Fibroblast of the aortic adventitia (primary cell): ENCODE data around the gene CEP89. TPM values are rescaled to one million over a fixed set of nuclear protein-coding genes. Genes with fewer than 3 reads are reported as not detected.
"Not testable (repeated sequence)": the region's sequence is repeated elsewhere in the genome, so short reads cannot be mapped to it uniquely, and the experiment has no call there.

ENCODE experiments used
- DNase-seq: peaks from one replicate; pipeline ENCODE4 v3.0.0-alpha.2; 2010; ENCODE audit warnings: low read depth
- H3K4me3 ChIP-seq: 2 replicates; pipeline ENCODE4 v1.5.1; 2011; ENCODE audit warnings: low read depth, mild to moderate bottlenecking, control low read depth, low read length, moderate library complexity
- total RNA-seq: library from RNA; depleted of rRNA; stranded (reverse); fragments of >200 nt; gene quantifications from 2 replicates; pipeline ENCODE4 v1.2.3, GENCODE V29; 2012; ENCODE audit warnings: low replicate concordance
- TF ChIP-seq, protein P1 (sequence below): IDR thresholded peaks from 2 replicates; pipeline ENCODE4 v1.5.1; 2011; ENCODE audit warnings: mild to moderate bottlenecking, low read length, control low read depth, inconsistent platforms; ENCODE audit not compliant: insufficient read depth

The CEP89 gene
- total RNA-seq, 1 donor = 26.3 TPM

DNA sequence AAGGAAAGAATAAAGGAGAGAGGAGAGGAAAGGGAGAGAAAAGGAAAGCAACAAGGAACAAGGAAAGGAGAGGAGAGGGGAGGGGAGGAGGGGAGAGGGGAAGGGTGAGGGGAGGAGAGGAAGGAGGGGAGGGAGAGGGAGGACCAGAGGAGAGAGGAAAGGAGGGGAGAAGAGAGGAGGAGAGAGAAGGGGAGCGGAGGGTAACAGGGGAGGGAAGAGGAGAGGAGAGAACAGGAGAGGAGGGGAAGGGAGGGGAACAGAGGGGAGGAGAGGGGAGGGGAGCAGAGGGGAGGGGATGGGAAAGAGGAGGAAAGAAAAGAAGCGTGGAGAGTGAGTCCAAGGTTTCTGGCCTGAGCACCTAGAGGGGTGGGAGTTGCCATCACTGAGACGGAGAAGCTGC lies 27.0 kb upstream of the CEP89 start:
- TF ChIP-seq, protein P1, sequence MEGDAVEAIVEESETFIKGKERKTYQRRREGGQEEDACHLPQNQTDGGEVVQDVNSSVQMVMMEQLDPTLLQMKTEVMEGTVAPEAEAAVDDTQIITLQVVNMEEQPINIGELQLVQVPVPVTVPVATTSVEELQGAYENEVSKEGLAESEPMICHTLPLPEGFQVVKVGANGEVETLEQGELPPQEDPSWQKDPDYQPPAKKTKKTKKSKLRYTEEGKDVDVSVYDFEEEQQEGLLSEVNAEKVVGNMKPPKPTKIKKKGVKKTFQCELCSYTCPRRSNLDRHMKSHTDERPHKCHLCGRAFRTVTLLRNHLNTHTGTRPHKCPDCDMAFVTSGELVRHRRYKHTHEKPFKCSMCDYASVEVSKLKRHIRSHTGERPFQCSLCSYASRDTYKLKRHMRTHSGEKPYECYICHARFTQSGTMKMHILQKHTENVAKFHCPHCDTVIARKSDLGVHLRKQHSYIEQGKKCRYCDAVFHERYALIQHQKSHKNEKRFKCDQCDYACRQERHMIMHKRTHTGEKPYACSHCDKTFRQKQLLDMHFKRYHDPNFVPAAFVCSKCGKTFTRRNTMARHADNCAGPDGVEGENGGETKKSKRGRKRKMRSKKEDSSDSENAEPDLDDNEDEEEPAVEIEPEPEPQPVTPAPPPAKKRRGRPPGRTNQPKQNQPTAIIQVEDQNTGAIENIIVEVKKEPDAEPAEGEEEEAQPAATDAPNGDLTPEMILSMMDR = no peak
- H3K4me3 ChIP-seq = no peak overlapping the region
- DNase-seq = no peak

- DNase-seq = no peak
- H3K4me3 ChIP-seq = no peak overlapping the region
- TF ChIP-seq, protein P1 = no peak
Observed at GRCh38 chr19:32997716-32998355, 26.1 kb upstream of the CEP89 start.

DNA sequence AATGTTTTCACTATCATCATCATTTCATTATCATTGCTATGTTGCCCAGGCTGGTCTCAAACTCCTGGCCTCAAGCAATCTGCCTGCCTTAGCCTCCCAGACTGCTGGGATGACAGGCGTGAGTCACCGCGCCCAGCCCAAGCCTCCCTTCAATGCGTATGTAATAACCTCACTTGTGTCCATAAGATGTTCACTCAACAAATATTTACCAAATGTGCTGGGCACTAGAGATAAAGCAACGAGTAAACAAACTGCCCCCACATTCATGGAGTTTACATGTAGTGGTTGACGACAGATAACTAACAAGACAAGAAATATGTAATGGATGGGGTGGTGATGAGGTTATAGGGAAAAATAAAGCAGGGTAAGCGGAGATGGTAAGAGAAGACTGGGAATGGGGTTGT lies 25.3 kb upstream of the CEP89 start:
- not testable (repeated sequence) for DNase-seq, H3K4me3 ChIP-seq

GRCh38 chr19:32995966-32996365 lies 24.2 kb upstream of the CEP89 start:
- not testable (repeated sequence) for H3K4me3 ChIP-seq, DNase-seq

GRCh38 chr19:32988724-32989123 lies 17.0 kb upstream of the CEP89 start:
- DNase-seq = no peak
- H3K4me3 ChIP-seq = no peak overlapping the region
- TF ChIP-seq, protein P1 = no peak

GRCh38 chr19:32988254-32988653 lies 16.5 kb upstream of the CEP89 start:
- not testable (repeated sequence) for H3K4me3 ChIP-seq, DNase-seq

- not testable (repeated sequence) for DNase-seq, H3K4me3 ChIP-seq
Observed at GRCh38 chr19:32982488-32982887, 10.7 kb upstream of the CEP89 start.

DNA sequence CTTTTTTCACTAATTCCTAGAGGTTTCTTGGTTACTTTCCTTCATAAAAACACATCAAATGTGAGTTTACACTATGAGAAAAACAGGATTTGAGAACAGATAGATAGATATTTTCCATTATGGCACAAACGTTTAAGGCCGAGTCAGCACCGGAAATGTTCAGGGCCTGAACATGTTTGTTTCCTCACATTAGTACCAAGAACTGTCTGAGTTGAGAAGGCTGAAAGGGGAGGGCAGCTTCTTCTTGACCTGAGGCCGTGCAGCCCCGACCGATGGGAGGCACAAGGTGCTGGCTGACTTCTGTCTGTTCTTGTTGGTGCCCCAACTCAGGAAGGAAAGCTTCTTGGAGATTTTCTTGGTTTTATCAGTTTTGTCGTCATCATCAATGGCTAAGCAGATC lies 8.0 kb upstream of the CEP89 start:
- not testable (repeated sequence) for DNase-seq, H3K4me3 ChIP-seq

GRCh38 chr19:32977813-32978212 lies 6.1 kb upstream of the CEP89 start:
- H3K4me3 ChIP-seq, DNase-seq: not testable (repeated sequence)

DNA sequence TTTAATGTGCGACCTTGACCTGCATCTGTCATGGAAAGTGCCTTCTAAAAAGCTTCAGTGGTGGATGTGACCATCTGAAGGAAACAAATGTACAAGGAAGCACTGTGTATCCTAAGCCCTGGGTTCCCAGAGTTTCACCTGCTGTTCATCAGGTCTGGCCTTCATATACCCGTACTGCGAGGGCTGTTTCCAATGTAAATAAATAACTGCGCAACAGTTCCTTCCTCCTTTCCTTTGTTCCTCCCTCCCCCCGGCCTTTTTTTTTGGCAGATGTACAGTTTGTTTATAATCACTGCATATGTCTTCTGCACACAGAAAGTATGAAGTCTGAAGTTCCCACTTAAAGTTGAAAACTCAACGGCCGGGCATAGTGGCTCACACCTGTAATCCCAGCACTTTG lies 5.5 kb upstream of the CEP89 start:
- TF ChIP-seq, protein P1 = no peak
- no peak overlapping the region for H3K4me3 ChIP-seq
- no peak for DNase-seq
